Aorta (tissue), 5 donors: ENCODE data around the gene GTF2F2. TPM values are rescaled to one million over a fixed set of nuclear protein-coding genes. Genes with fewer than 3 reads are reported as not detected.
A peak's percentile ranks its signal among the peaks of the same experiment; 100 is the strongest.
"Not testable (repeated sequence)": the region's sequence is repeated elsewhere in the genome, so short reads cannot be mapped to it uniquely, and the experiment has no call there.

Experiments used
- ATAC-seq: fragments of 200-7000 bp; cut with Tn5 transposase; one replicate; pipeline ENCODE4 v1.9.1; 2022; ENCODE audit warnings: moderate library complexity; ENCODE audit not compliant: low FRiP score
- DNase-seq, 2 donors: peaks; one replicate each; pipeline ENCODE4 v3.0.0-alpha.2; 2020
- H3K27ac ChIP-seq, 2 donors: one replicate each; pipeline ENCODE4 v1.5.1; 2013; ENCODE audit warnings: low read length in 2 of 2, mild to moderate bottlenecking in 2 of 2, moderate library complexity in 2 of 2, control low read depth in 1 of 2, inconsistent platforms in 1 of 2, low read depth in 1 of 2
- H3K27me3 ChIP-seq, 2 donors: one replicate each; pipeline ENCODE4 v1.6.1; 2013; ENCODE audit warnings: control low read depth in 1 of 2, low read length in 1 of 2, mild to moderate bottlenecking in 1 of 2, moderate library complexity in 1 of 2; ENCODE audit not compliant: insufficient read depth in 2 of 2, control insufficient read depth in 1 of 2
- H3K36me3 ChIP-seq, 2 donors: one replicate each; pipeline ENCODE4 v1.6.1; 2013; ENCODE audit warnings: control low read depth in 1 of 2, low read length in 1 of 2, mild to moderate bottlenecking in 1 of 2; ENCODE audit not compliant: insufficient read depth in 2 of 2, control insufficient read depth in 1 of 2
- H3K4me1 ChIP-seq, 2 donors: one replicate each; pipeline ENCODE4 v1.6.1; 2013; ENCODE audit warnings: low read length in 2 of 2, control low read depth in 1 of 2, mild to moderate bottlenecking in 1 of 2, moderate library complexity in 1 of 2; ENCODE audit not compliant: insufficient read depth in 2 of 2, control insufficient read depth in 1 of 2
- H3K4me3 ChIP-seq, 2 donors: one replicate each; pipeline ENCODE4 v1.5.1; 2013; ENCODE audit warnings: low read length in 2 of 2, control low read depth in 1 of 2, mild to moderate bottlenecking in 1 of 2
- H3K9me3 ChIP-seq: one replicate; pipeline ENCODE4 v1.6.1; 2013; ENCODE audit warnings: mild to moderate bottlenecking, low read length; ENCODE audit not compliant: control insufficient read depth
- WGBS, 2 donors: extraction: QIAGEN DNeasy Blood & Tissue Kit; methylation state at CpG; one replicate each; pipeline ENCODE4 v1.1.7; 2013; 5-methylcytosine and 5-hydroxymethylcytosine counted together
- intact Hi-C, 2 donors: fragments of 100-400 bp; cut with DNase I; formaldehyde crosslinking; loops; one replicate each; pipeline versions ENCODE4 v1.14.2 to v1.15.0; 2022
- polyA plus RNA-seq, 2 donors: library from polyadenylated mRNA; stranded (reverse); fragments of 200-250 nt; gene quantifications; one replicate each; pipeline ENCODE4 v1.2.3, GENCODE V29; 2013
- total RNA-seq, 2 donors: library from RNA; stranded (reverse); fragmentation: NEBNext Ultra II Directional; extraction: Animal tissue kit (Norgen Biotek cat#: 25700); gene quantifications; one replicate each; pipeline ENCODE4 v1.2.1, GENCODE V29; 2021
- donor health status: healthy with polysubstance abuse.
- donor health status: Bipolar disorder and iron deficiency.
- donor health status: DM: no; HTN: no; CAD: no.
- donor health status: DM: no; HTN: no; CAD: no.
- donor health status: DM: yes; HTN: yes; CAD: no.

GTF2F2 gene
- total and polyA plus RNA-seq, 4 donors, result 10.5 to 16.5 (median 12.4) TPM

- H3K36me3 ChIP-seq, result no peaks in the 10 kb centered on the region
- ATAC-seq (no peak), DNase-seq (no peak)
- H3K4me1 ChIP-seq, result peaks cover 2 to 3% of the 10 kb centered on the region in 2 donors
- H3K27me3 ChIP-seq, result no peaks in the 10 kb centered on the region
- no peak overlapping the region for H3K4me3 ChIP-seq
- intact Hi-C loops, result loop anchor here in 1 of 2 donors (5.0 kb wide), 1 partner anchor 47 kb away; no protein-coding TSS in a partner anchor
- no peak overlapping the region for H3K27ac ChIP-seq
- no peaks in the 10 kb centered on the region for H3K9me3 ChIP-seq
- 69 to 75% methylated on average over 4 of the region's 4 CpGs for WGBS, 2 donors
Measured at GRCh38 chr13:45238945-45239795, 118.9 kb downstream of the GTF2F2 start.

GRCh38 chr13:45240143-45240542 is 119.8 kb downstream of the GTF2F2 start:
- ATAC-seq, result no peak
- no peak for DNase-seq
- Histone ChIP-seq H3K4me3 (no peak overlapping the region), H3K9me3 (no peaks in the 10 kb centered on the region), H3K4me1 (peaks cover 2 to 3% of the 10 kb centered on the region in 2 donors), H3K27me3 (no peaks in the 10 kb centered on the region), H3K27ac (no peak overlapping the region), H3K36me3 (no peaks in the 10 kb centered on the region)
- intact Hi-C loops, result no loop called here

- DNase-seq (no peak), ATAC-seq (no peak)
- Histone ChIP-seq H3K36me3 (no peaks in the 10 kb centered on the region), H3K27me3 (no peaks in the 10 kb centered on the region), H3K4me1 (no peaks in the 10 kb centered on the region), H3K4me3 (peak overlapping the region in 1 of 2 donors; percentile 20), H3K9me3 (no peaks in the 10 kb centered on the region), H3K27ac (no peak overlapping the region)
- WGBS, 2 donors, result 3 to 4% methylated on average over 3 of the region's 3 CpGs
- intact Hi-C loops, result no loop called here
Measured at GRCh38 chr13:45242070-45242469, 121.8 kb downstream of the GTF2F2 start.

- intact Hi-C loops, result no loop called here
- 88 to 90% methylated on average over 1 of the region's 1 CpG for WGBS, 2 donors
- Histone ChIP-seq H3K27me3 (no peaks in the 10 kb centered on the region), H3K36me3 (no peaks in the 10 kb centered on the region), H3K27ac (no peak overlapping the region), H3K4me3 (no peak overlapping the region), H3K9me3 (no peaks in the 10 kb centered on the region), H3K4me1 (no peaks in the 10 kb centered on the region)
- no peak for ATAC-seq
- DNase-seq, result no peak
Measured at GRCh38 chr13:45242524-45242923, 122.2 kb downstream of the GTF2F2 start.

GRCh38 chr13:45243077-45243476 is 122.8 kb downstream of the GTF2F2 start:
- no peaks in the 10 kb centered on the region for H3K4me1 ChIP-seq
- H3K36me3 ChIP-seq, result no peaks in the 10 kb centered on the region
- intact Hi-C loops, result no loop called here
- H3K27me3 ChIP-seq, result no peaks in the 10 kb centered on the region
- H3K9me3 ChIP-seq, result no peaks in the 10 kb centered on the region
- no peak for DNase-seq
- WGBS, 2 donors, result 95% methylated on average over 8 of the region's 8 CpGs
- H3K4me3 ChIP-seq, result no peak overlapping the region
- no peak overlapping the region for H3K27ac ChIP-seq
- ATAC-seq, result no peak

- intact Hi-C loops, result not testable (repeated sequence)
Measured at GRCh38 chr13:45244736-45245135, 124.4 kb downstream of the GTF2F2 start.

GRCh38 chr13:45249662-45250061 is 129.4 kb downstream of the GTF2F2 start:
- H3K36me3 ChIP-seq, result no peaks in the 10 kb centered on the region
- ATAC-seq (no peak), DNase-seq (no peak)
- intact Hi-C loops, result no loop called here
- H3K27me3 ChIP-seq, result peaks cover 0 to 1% of the 10 kb centered on the region in 2 donors
- no peaks in the 10 kb centered on the region for H3K9me3 ChIP-seq
- H3K27ac ChIP-seq, result no peak overlapping the region
- no peak overlapping the region for H3K4me3 ChIP-seq
- 92 to 96% methylated on average over 3 of the region's 3 CpGs for WGBS, 2 donors
- H3K4me1 ChIP-seq, result peaks cover 0 to 1% of the 10 kb centered on the region in 2 donors

More at GRCh38 chr13:45244736-45245135, 124.4 kb downstream of the GTF2F2 start:
- H3K27me3 ChIP-seq, DNase-seq, H3K27ac ChIP-seq, H3K4me3 ChIP-seq, H3K9me3 ChIP-seq, ATAC-seq, H3K4me1 ChIP-seq, H3K36me3 ChIP-seq: not testable (repeated sequence)
- WGBS, 2 donors, result 95% methylated on average over 7 of the region's 7 CpGs

- Histone ChIP-seq H3K27me3 (peaks cover 0 to 1% of the 10 kb centered on the region in 2 donors), H3K27ac (no peak overlapping the region), H3K4me3 (no peak overlapping the region), H3K9me3 (no peaks in the 10 kb centered on the region), H3K4me1 (peaks cover 0 to 1% of the 10 kb centered on the region in 2 donors), H3K36me3 (no peaks in the 10 kb centered on the region)
- 96 to 100% methylated on average over 2 of the region's 2 CpGs for WGBS, 2 donors
- no peak for ATAC-seq
- intact Hi-C loops, result no loop called here
- DNase-seq, result no peak
Measured at GRCh38 chr13:45254396-45254795, 134.1 kb downstream of the GTF2F2 start.
